Endothelial cell of umbilical vein (primary cell): ENCODE results near the gene SWSAP1. TPM values are rescaled to one million over a fixed set of nuclear protein-coding genes. Genes with fewer than 3 reads are reported as not detected.

Source experiments
- BruUV-seq: library from RNA; stranded (reverse); fragments of 400-500 nt; replicated peaks from 2 replicates; lab custom pipeline; 2021; lab: Mats Ljungman, UMichigan
- CTCF ChIA-PET: fragments of 300-600, 350-600 bp; sonication (Branson Sonifier 250); formaldehyde crosslinking; loops from one replicate; lab custom pipeline; 2021; ENCODE audit warnings: antibody characterized with exemption, inconsistent platforms; lab: Charles Lee
- POLR2A ChIA-PET: fragments of 300-600, 350-600 bp; sonication (Branson Sonifier 250); formaldehyde crosslinking; loops from one replicate; lab custom pipeline; 2021; ENCODE audit warnings: antibody characterized with exemption, inconsistent platforms; lab: Charles Lee
- DNase-seq: peaks from one replicate; pipeline ENCODE4 v3.0.0-alpha.2; 2011; ENCODE audit warnings: low read depth, low spot score
- FAIRE-seq: peaks from 2 replicates; lab custom pipeline; 2011; peaks lifted over from hg19 to GRCh38; lab: Jason Lieb, UNC
- H2AFZ ChIP-seq: 2 replicates; pipeline ENCODE4 v1.6.0; 2012; ENCODE audit warnings: low read depth, low read length, control low read depth, inconsistent platforms
- H3K27ac ChIP-seq: 2 replicates; pipeline ENCODE4 v1.5.1; 2011; ENCODE audit warnings: low read depth, mild to moderate bottlenecking, control low read depth, low read length, moderate library complexity; ENCODE audit not compliant: insufficient read depth
- H3K27me3 ChIP-seq, 2 experiments: 2 replicates each; pipeline versions ENCODE4 v1.6.0 to v1.6.1; 2011; ENCODE audit warnings: low read length in 2 of 2, mixed read lengths in 1 of 2; ENCODE audit not compliant: control insufficient read depth in 2 of 2, insufficient read depth in 2 of 2
- H3K36me3 ChIP-seq, 2 experiments: 2 replicates in 1 of 2; 3 replicates in 1 of 2; pipeline ENCODE4 v1.5.1; 2011; ENCODE audit warnings: low read length in 2 of 2, mild to moderate bottlenecking in 1 of 2, moderate library complexity in 1 of 2; ENCODE audit not compliant: control insufficient read depth in 2 of 2, insufficient read depth in 2 of 2; ENCODE audit errors: extremely low read depth in 1 of 2
- H3K4me1 ChIP-seq: 3 replicates; pipeline ENCODE4 v1.5.1; 2011; ENCODE audit warnings: mild to moderate bottlenecking, low read length; ENCODE audit not compliant: control insufficient read depth, insufficient read depth; ENCODE audit errors: extremely low read depth
- H3K4me2 ChIP-seq: 2 replicates; pipeline ENCODE4 v1.6.1; 2011; ENCODE audit warnings: low read length, control low read depth, mixed read lengths; ENCODE audit not compliant: insufficient read depth
- H3K4me3 ChIP-seq, 3 experiments: fragments of 200-600 bp in 1 of 3; sonication (generic), shearing (Covaris generic) in 1 of 3; replicated peaks in 1 of 3; 2 replicates each; pipeline ENCODE4 v1.5.1; 2011 to 2016; ENCODE audit warnings: control low read depth in 3 of 3, low read length in 3 of 3, mild to moderate bottlenecking in 2 of 3, inconsistent platforms in 1 of 3, low read depth in 1 of 3, moderate library complexity in 1 of 3; ENCODE audit not compliant: insufficient read depth in 1 of 3
- H3K79me2 ChIP-seq: 2 replicates; pipeline ENCODE4 v1.6.0; 2012; ENCODE audit warnings: low read length, inconsistent platforms; ENCODE audit not compliant: control insufficient read depth, insufficient read depth
- H3K9ac ChIP-seq: replicated peaks from 2 replicates; pipeline ENCODE3; 2011; ENCODE audit warnings: low read length, control low read depth; ENCODE audit not compliant: insufficient read depth; ENCODE audit errors: extremely low read depth
- H3K9me1 ChIP-seq: replicated peaks from 3 replicates; pipeline ENCODE4 v1.6.0; 2011; ENCODE audit warnings: mild to moderate bottlenecking, low read length; ENCODE audit not compliant: control insufficient read depth, insufficient read depth; ENCODE audit errors: extremely low read depth
- H3K9me3 ChIP-seq: replicated peaks from 2 replicates; pipeline ENCODE4 v1.5.1; 2012; ENCODE audit warnings: low read length, inconsistent platforms; ENCODE audit not compliant: control insufficient read depth, insufficient read depth
- H4K20me1 ChIP-seq: replicated peaks from 2 replicates; pipeline ENCODE3; 2011; ENCODE audit warnings: mild to moderate bottlenecking, low read length; ENCODE audit not compliant: control insufficient read depth, insufficient read depth; ENCODE audit errors: extremely low read depth
- CTCF ChIP-seq, 2 donors: IDR thresholded peaks; 1 replicate in 1 of 2; 2 replicates in 1 of 2; pipeline ENCODE4 v1.5.1; 2011; ENCODE audit warnings: low read length in 2 of 2, mild to moderate bottlenecking in 2 of 2, moderate library complexity in 2 of 2, control low read depth in 1 of 2, inconsistent platforms in 1 of 2, low read depth in 1 of 2; ENCODE audit not compliant: insufficient read depth in 1 of 2; ENCODE audit errors: extremely low read depth in 1 of 2
- EZH2 ChIP-seq: IDR thresholded peaks from 2 replicates; pipeline ENCODE4 v1.6.1; 2012; ENCODE audit warnings: borderline replicate concordance, low read depth, mild to moderate bottlenecking, moderate library complexity, low read length, inconsistent platforms; ENCODE audit not compliant: severe bottlenecking
- FOS ChIP-seq: IDR thresholded peaks from 2 replicates; pipeline ENCODE4 v1.6.1; 2011; ENCODE audit warnings: mild to moderate bottlenecking, low read length, moderate library complexity, borderline replicate concordance; ENCODE audit not compliant: insufficient read depth
- GATA2 ChIP-seq: IDR thresholded peaks from 2 replicates; pipeline ENCODE4 v1.7.0; 2011; ENCODE audit warnings: low read depth, mild to moderate bottlenecking, moderate library complexity, mixed read lengths, low read length; ENCODE audit not compliant: insufficient read length, insufficient read depth
- JUN ChIP-seq: IDR thresholded peaks from 2 replicates; pipeline ENCODE4 v1.6.1; 2011; ENCODE audit warnings: borderline replicate concordance, low read depth; ENCODE audit not compliant: insufficient read length, insufficient read depth
- MAX ChIP-seq: IDR thresholded peaks from 2 replicates; pipeline ENCODE4 v1.6.1; 2011; ENCODE audit not compliant: insufficient read depth, insufficient read length
- MYC ChIP-seq: IDR thresholded peaks from one replicate; pipeline ENCODE4 v1.6.1; 2011; ENCODE audit warnings: mild to moderate bottlenecking, low read depth, low read length
- POLR2A ChIP-seq: IDR thresholded peaks from 2 replicates; pipeline ENCODE4 v1.6.1; 2012; ENCODE audit warnings: low read depth, mild to moderate bottlenecking, control low read depth, low read length
- POLR2AphosphoS5 ChIP-seq: IDR thresholded peaks from 2 replicates; pipeline ENCODE4 v1.6.1; 2012; ENCODE audit warnings: low read depth, mild to moderate bottlenecking, control low read depth, low read length, moderate library complexity; ENCODE audit not compliant: insufficient read depth
- dilution Hi-C: fragments of 300-500 bp; cut with MboI; formaldehyde crosslinking; loops from one replicate; pipeline ENCODE4 v1.15.0; 2019; ENCODE audit warnings: low sequenced_read_pairs; ENCODE audit not compliant: extremely low pct_ligation_motif_present
- intact Hi-C: fragments of 100-400 bp; cut with micrococcal nuclease; formaldehyde crosslinking; loops from one replicate; pipeline ENCODE4 v1.10.0; 2022
- polyA plus RNA-seq, 4 experiments: library from polyadenylated mRNA; depleted of rRNA in 3 of 4; stranded (reverse) in 3 of 4; unstranded in 1 of 4; fragments of >200 nt; gene quantifications; 2 replicates each; pipeline versions ENCODE4 v1.2.1 to v1.2.3, GENCODE V29; 2011 to 2012; ENCODE audit warnings: missing spikeins in 1 of 4
- total RNA-seq: library from RNA; stranded (reverse); gene quantifications from 2 replicates; pipeline ENCODE4 v1.2.3, GENCODE V29; 2021

Gene SWSAP1
- total and polyA plus RNA-seq, 2 donors (not counting 3 experiments of a cell fraction or from before 2014, with no cell fraction given) = 3.7 to 4.4 TPM

- no TSS peak for BruUV-seq
- Histone ChIP-seq H2AFZ (no peak overlapping the region), H3K27me3 (no peaks in the 10 kb centered on the region), H3K36me3 (peaks cover 0 to 4% of the 10 kb centered on the region in 2 experiments), H3K27ac (no peak overlapping the region), H3K9ac (no peak overlapping the region), H3K4me1 (no peaks in the 10 kb centered on the region), H3K79me2 (no peaks in the 10 kb centered on the region), H3K4me2 (no peak overlapping the region), H3K4me3 (no peak overlapping the region), H3K9me3 (no peaks in the 10 kb centered on the region), H3K9me1 (no peaks in the 10 kb centered on the region), H4K20me1 (no peaks in the 10 kb centered on the region)
- FAIRE-seq (no peak), DNase-seq (no peak)
- intact Hi-C loops = no loop called here
- dilution Hi-C loops = no loop called here
- CTCF ChIA-PET = interaction anchor here (1.2 to 3.7 kb wide), 2 partner anchors 10 to 14 kb away, joined by 3 to 19 read pairs; no protein-coding TSS in a partner anchor
- no peak for TF ChIP-seq MYC
- no peak for TF ChIP-seq CTCF (IDR thresholded peaks at IDR 0.05; ENCODE audit: extremely low read depth in 1 of 2, insufficient read depth in 1 of 2, low read depth in 1 of 2, low read length in 2 of 2)
- TF ChIP-seq POLR2AphosphoS5 = no peak
- TF ChIP-seq GATA2 = no peak
- TF ChIP-seq FOS = no peak
- TF ChIP-seq POLR2A = no peak
- no peak for TF ChIP-seq MAX
- TF ChIP-seq JUN = no peak
- no peak for TF ChIP-seq EZH2
- POLR2A ChIA-PET = interaction anchor here (1.1 kb wide), 1 partner anchor 14 kb away, joined by 3 read pairs; no protein-coding TSS in a partner anchor
These were observed 6.9 kb upstream of the SWSAP1 start for GRCh38 chr19:11367528-11367927.
